Activated naive CD4-positive, alpha-beta T cell treated with anti-CD3 and anti-CD28 coated beads for 36 hours (primary cell): ENCODE measurements around the gene PTPRE. TPM values are rescaled to one million over a fixed set of nuclear protein-coding genes. Genes with fewer than 3 reads are reported as not detected.

Experiments
- CTCF ChIA-PET: fragments of 350-600 bp; sonication (Branson Sonifier 250); formaldehyde crosslinking; loops from one replicate; lab custom pipeline; 2021; ENCODE audit warnings: antibody characterized with exemption; lab: Charles Lee
- DNase-seq: peaks from one replicate; pipeline ENCODE4 v3.0.0-alpha.2; 2020
- H3K27ac Mint-ChIP-seq: one replicate; pipeline ENCODE4 v1.8.0; 2021; ENCODE audit warnings: mild to moderate bottlenecking, mixed read lengths
- H3K27me3 Mint-ChIP-seq: one replicate; pipeline ENCODE4 v1.8.0; 2021; ENCODE audit warnings: low read depth, mixed read lengths
- H3K36me3 Mint-ChIP-seq: one replicate; pipeline ENCODE4 v1.8.0; 2021; ENCODE audit warnings: low read depth, mixed read lengths
- H3K4me1 Mint-ChIP-seq: one replicate; pipeline ENCODE4 v1.8.0; 2021; ENCODE audit warnings: low read depth, mixed read lengths
- H3K4me3 Mint-ChIP-seq: one replicate; pipeline ENCODE4 v1.8.0; 2021; ENCODE audit warnings: mild to moderate bottlenecking, moderate library complexity, mixed read lengths
- H3K9me3 Mint-ChIP-seq: one replicate; pipeline ENCODE4 v1.8.0; 2021; ENCODE audit warnings: mixed read lengths
- intact Hi-C: fragments of 100-400 bp; cut with micrococcal nuclease; formaldehyde crosslinking; loops from one replicate; pipeline ENCODE4 v1.15.1; 2023
- total RNA-seq, 2 experiments: library from RNA; stranded (reverse); gene quantifications; one replicate each; pipeline ENCODE4 v1.2.3, GENCODE V29; 2021

The PTPRE gene
- total RNA-seq, 2 experiments from 2014 or later, result 13.4 to 16.4 TPM

DNA sequence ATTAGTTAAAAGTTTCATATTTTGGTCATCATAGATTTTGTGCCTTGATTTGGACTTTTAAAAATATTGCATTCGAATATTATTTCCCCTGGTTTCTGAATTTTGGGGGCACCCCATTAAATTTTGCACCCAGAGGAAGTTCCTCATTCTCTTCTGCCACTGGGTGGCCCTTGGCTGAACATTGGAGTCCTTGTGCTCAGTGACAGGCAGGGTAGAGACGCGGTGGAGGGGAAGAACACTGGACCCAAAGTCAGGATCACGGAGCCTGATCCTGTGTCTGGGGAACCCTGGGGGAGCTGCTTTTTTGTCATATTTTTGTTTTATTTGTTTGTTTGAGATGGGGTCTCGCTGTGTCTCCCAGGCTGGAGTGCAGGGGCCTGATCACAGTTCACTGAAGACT, 144.6 kb downstream of the PTPRE start:
- peak; percentile 3 for DNase-seq
- peaks cover 34% of the 10 kb centered on the region for H3K36me3 Mint-ChIP-seq
- no peaks in the 10 kb centered on the region for H3K27me3 Mint-ChIP-seq
- H3K9me3 Mint-ChIP-seq, result no peaks in the 10 kb centered on the region
- CTCF ChIA-PET, result interaction anchor here (0.7 to 10.3 kb wide), 6 partner anchors 9 to 40 kb away, joined by 3 to 74 read pairs (median 9); no protein-coding TSS in a partner anchor
- intact Hi-C loops, result no loop called here
- peaks cover 39% of the 10 kb centered on the region for H3K4me1 Mint-ChIP-seq
- H3K4me3 Mint-ChIP-seq, result no peak overlapping the region
- no peak overlapping the region for H3K27ac Mint-ChIP-seq

DNA sequence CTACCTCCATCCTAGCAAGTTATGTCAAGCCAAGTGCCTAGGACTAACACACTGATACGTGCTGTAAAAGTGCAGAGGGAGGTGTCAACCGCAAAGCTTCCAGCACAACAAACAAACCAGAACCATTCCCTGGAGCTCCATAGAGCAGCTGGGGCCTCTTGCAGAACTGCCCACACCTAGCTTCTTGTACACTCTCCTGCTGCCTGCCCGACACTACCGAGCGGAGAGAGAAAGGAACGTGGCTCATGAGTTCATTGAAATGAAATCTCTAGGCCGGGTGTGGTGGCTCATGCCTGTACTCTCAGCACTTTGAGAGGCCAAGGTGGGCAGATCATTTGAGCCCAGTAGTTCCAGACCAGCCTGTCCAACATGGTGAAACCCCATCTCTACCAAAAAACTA, 145.8 kb downstream of the PTPRE start:
- Mint-ChIP-seq H3K27ac (no peak overlapping the region), H3K4me3 (no peak overlapping the region), H3K36me3 (peaks cover 34% of the 10 kb centered on the region), H3K4me1 (peaks cover 35% of the 10 kb centered on the region), H3K9me3 (no peaks in the 10 kb centered on the region), H3K27me3 (no peaks in the 10 kb centered on the region)
- peak; percentile 2 for DNase-seq
- intact Hi-C loops, result no loop called here
- CTCF ChIA-PET, result interaction anchor here (2.3 to 10.3 kb wide), 3 partner anchors 11 to 17 kb away, joined by 12 to 74 read pairs (median 17); no protein-coding TSS in a partner anchor

DNA sequence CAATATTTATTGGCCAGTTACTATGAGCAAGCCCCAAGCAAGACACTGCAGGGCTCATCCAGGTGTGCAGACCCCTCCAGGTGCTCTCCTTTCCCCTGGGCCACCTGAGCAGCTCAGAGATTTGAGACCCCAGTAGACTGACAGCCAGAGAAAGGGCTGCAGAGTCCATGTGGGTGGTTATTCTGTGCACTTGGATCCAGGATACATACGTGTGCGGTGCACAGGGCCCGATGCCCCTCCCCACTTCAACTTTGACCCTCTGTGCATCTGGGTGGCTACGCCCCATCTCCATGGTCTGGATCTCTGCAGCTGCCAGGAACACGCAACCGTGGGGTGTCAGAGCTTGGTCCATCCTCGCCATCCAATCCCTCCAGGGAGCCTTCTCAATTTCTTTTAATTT, 146.5 kb downstream of the PTPRE start:
- no peaks in the 10 kb centered on the region for H3K9me3 Mint-ChIP-seq
- peaks cover 38% of the 10 kb centered on the region for H3K36me3 Mint-ChIP-seq
- no peaks in the 10 kb centered on the region for H3K27me3 Mint-ChIP-seq
- CTCF ChIA-PET, result interaction anchor here (1.6 to 3.6 kb wide), 2 partner anchors 16 to 18 kb away, joined by 5 to 17 read pairs; no protein-coding TSS in a partner anchor
- H3K4me1 Mint-ChIP-seq, result peaks cover 35% of the 10 kb centered on the region
- no peak overlapping the region for H3K4me3 Mint-ChIP-seq
- no peak overlapping the region for H3K27ac Mint-ChIP-seq
- intact Hi-C loops, result no loop called here
- peak; percentile 2 for DNase-seq

DNA sequence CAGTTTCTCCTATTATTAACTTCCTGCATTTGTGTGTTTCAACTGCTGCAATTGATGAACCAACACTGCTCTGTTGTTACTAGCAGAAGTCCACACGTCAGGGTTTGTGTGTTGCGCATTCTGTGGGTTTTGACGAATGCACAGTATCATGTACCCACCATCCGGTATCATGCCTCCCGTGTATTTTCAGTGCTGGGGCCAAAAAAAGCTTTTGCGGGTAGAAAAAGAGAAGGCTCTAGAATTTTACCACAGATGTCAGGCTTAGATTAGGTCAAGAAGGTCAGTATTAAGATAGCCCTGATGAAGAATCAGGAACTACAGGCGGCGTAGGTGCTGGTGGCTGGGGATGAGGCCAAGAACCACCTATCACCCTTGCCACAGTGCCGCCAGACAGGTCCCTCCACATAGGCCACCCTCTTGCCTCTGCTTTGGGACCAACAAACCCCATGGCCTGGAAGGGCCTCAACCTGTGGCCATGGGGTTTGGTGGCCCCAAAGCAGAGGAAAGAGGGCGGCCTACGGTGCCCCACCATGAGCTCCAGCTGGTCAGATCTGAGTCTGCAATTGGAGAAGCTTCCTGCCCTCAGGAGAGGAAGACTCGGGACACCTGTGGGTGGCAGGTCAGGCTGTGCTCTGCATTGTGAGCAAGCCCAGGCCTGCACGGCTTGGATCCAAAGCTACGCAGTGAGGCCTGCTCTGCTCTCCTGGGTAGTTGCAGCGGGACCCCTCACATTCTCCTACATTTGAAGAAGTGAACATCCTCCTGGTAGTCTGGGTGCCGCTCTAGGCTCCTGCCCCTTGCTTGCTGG, 147.5 kb downstream of the PTPRE start:
- intact Hi-C loops, result no loop called here
- Mint-ChIP-seq H3K9me3 (no peaks in the 10 kb centered on the region), H3K4me1 (peaks cover 33% of the 10 kb centered on the region), H3K27ac (no peak overlapping the region), H3K4me3 (no peak overlapping the region), H3K36me3 (peaks cover 34% of the 10 kb centered on the region), H3K27me3 (no peaks in the 10 kb centered on the region)
- DNase-seq, result no peak
- CTCF ChIA-PET, result interaction anchor here (1.6 to 1.7 kb wide), 2 partner anchors 15 to 19 kb away, joined by 5 to 6 read pairs; no protein-coding TSS in a partner anchor

DNA sequence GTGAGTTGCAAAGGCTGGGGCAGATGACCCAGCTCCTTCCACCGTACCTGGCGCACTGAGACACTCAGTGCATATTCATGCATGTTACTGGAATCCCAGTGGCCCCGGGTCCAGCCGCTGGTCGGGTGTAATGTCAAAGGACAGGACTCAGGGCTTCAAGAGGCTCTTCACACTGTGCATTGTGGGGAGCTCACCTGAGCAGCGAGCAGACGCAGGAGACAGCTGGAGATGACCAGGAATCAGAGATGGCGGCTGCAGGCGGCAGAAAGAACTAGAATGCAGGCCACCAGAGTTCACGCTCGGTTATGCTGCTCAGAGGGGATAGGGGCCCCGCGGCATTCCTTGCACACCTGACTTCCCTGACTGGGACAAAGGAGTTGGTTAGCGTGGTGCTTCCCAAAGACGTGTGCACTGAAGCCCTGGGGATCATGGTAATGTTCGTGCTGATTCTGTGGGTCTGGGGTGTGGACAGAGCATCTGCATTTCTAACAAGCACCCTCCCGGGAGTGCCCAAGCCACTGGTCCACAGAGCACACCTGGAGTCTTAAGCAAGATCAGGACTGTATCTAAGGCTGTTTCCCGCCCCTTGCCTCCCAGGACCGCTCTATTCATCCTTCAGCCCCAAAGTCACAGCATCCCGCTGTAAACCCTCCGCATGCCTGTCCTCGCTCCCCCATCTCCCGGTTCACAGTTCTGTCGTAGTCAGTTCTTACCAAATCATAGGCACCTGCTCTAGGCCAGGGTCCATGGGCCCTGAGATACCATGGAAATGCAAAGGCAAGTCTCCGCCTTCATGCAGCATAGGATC, 148.4 kb downstream of the PTPRE start:
- no peak overlapping the region for H3K4me3 Mint-ChIP-seq
- peaks cover 25% of the 10 kb centered on the region for H3K4me1 Mint-ChIP-seq
- intact Hi-C loops, result no loop called here
- H3K36me3 Mint-ChIP-seq, result peaks cover 33% of the 10 kb centered on the region
- H3K9me3 Mint-ChIP-seq, result no peaks in the 10 kb centered on the region
- CTCF ChIA-PET, result interaction anchor here (1.6 to 1.7 kb wide), 2 partner anchors 14 to 20 kb away, joined by 5 to 6 read pairs; no protein-coding TSS in a partner anchor
- H3K27me3 Mint-ChIP-seq, result no peaks in the 10 kb centered on the region
- no peak for DNase-seq
- peak overlapping the region; percentile 3 for H3K27ac Mint-ChIP-seq

DNA sequence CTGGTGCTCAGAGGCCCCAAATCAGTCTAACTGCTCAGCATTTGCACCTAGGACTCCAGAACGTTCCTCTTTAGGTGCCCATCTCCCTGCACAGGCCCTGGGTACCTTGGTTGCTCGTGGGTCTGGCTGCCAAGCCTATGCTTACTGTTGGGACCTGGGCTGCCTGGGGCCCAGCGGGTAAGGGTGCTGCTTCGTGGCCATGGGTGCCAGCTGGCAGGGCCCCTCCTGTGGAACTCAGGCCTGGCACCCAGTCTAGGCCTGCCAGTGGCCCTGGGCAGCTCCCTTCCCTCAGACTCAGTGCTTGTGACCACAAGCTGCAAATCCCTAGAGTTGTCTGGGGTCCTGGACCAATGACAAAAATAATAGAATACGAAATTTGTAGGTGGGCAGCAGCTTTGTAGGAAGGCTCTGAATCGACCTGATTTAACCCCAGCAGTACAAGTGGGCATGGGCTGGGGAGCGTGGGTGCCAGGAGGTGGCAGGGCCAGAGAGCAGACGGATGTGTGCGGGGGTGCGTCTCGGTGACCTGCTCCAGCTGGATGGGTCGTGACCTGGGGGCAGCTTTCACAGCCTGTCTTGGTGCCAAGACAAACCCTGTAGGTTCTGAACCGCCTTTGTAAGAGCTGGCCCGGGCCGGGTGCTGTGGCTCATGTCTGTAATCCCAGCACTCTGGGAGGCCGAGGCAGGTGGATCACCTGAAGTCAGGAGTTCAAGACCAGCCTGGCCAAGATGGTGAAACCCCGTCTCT, 149.6 kb downstream of the PTPRE start:
- Mint-ChIP-seq H3K4me1 (peaks cover 14% of the 10 kb centered on the region), H3K27ac (no peak overlapping the region), H3K9me3 (no peaks in the 10 kb centered on the region), H3K27me3 (no peaks in the 10 kb centered on the region), H3K36me3 (peaks cover 38% of the 10 kb centered on the region), H3K4me3 (no peak overlapping the region)
- no peak for DNase-seq
- CTCF ChIA-PET, result interaction anchor here (1.1 kb wide), 1 partner anchor 21 kb away, joined by 5 read pairs; no protein-coding TSS in a partner anchor
- intact Hi-C loops, result no loop called here

DNA sequence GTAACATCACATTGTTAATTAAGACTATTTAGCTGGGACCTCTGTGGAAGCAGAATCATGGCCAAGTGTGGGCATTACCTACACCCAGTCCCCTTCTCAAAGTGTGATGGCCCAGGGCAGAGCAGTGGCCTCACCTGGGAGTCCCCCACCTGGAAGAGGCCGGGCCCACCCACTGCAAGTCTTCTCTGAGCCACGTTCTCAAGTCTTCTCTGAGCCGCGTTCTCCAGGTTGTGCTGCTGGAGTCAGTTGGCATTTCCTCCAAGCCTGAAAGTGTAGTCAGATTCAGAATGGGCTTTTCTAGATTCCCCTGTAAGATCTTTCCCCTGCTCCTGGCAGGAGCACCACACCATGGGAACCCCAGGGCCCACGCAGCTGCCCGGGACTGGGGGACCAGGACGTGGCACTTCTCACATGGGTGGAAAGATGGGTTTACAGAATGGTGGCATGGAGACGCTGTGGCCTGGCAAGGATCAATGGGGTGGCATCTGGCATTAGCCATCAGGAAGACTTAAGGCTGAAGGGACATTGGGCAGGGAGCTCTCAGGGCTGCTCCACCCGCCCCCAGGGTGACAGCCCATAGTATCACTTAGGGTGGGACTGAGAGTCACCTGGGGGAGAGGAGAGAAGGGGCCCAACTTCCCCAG, 151.3 kb downstream of the PTPRE start:
- no peak overlapping the region for H3K4me3 Mint-ChIP-seq
- no peak for DNase-seq
- intact Hi-C loops, result no loop called here
- H3K9me3 Mint-ChIP-seq, result no peaks in the 10 kb centered on the region
- H3K4me1 Mint-ChIP-seq, result peaks cover 24% of the 10 kb centered on the region
- no peak overlapping the region for H3K27ac Mint-ChIP-seq
- H3K36me3 Mint-ChIP-seq, result peaks cover 37% of the 10 kb centered on the region
- CTCF ChIA-PET, result interaction anchor here (0.7 to 2.6 kb wide), 4 partner anchors 11 to 23 kb away, joined by 3 to 12 read pairs (median 4); no protein-coding TSS in a partner anchor
- no peaks in the 10 kb centered on the region for H3K27me3 Mint-ChIP-seq

DNA sequence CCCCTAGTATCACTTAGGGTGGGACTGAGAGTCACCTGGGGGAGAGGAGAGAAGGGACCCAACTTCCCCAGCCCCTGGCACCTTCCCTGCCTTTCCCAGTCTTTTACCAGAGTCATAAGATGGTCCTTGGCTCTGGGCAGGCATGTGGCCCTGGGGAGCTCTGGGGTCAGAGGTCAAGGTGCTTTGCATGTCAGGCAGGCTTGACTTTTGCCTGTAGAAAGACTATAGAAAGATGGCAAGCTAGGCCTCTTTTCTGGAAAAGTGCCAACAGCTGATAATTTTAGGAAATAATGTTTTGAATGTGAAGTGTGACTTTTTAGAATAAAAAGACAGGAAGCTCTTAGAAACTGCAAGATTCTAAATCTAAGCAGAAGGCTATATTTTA, 151.8 kb downstream of the PTPRE start:
- peaks cover 29% of the 10 kb centered on the region for H3K4me1 Mint-ChIP-seq
- peaks cover 42% of the 10 kb centered on the region for H3K36me3 Mint-ChIP-seq
- CTCF ChIA-PET, result interaction anchor here (0.7 to 2.6 kb wide), 4 partner anchors 10 to 24 kb away, joined by 3 to 12 read pairs (median 4); no protein-coding TSS in a partner anchor
- no peak overlapping the region for H3K27ac Mint-ChIP-seq
- intact Hi-C loops, result no loop called here
- H3K9me3 Mint-ChIP-seq, result no peaks in the 10 kb centered on the region
- DNase-seq, result no peak
- H3K27me3 Mint-ChIP-seq, result no peaks in the 10 kb centered on the region
- H3K4me3 Mint-ChIP-seq, result no peak overlapping the region

DNA sequence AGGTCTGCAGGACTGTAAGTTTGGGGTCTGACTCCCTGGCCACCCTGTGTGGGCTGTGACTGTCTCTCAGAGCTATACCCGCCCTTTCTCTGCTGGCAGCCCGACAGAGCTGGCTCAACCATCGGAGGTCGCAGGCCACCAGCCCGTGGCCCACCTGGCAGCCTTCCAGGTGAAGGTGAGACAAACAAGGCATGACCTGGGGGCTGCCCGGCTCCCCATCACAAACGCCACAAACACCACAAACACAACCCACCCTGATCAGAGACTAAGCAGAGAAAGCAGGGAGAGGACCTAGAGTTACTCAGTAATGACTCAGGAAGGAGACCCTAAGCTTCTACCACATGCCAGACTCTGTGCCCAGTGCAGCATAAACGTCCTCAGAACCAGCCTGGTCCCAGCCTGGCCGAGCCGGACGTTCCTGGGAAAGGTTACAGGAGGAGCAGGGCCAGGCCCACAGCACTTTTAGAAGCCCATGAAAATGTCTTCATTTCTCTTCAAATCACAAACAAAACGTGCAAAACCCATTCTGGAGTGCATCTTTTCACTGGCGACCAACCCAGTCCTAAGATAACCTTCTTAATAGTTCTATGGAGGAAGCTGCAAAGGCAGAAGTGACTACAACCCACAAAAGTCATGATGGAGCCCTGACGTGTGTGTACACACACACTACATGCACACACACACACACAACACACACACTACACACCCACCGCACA, 152.5 kb downstream of the PTPRE start:
- no peak overlapping the region for H3K4me3 Mint-ChIP-seq
- intact Hi-C loops, result no loop called here
- H3K4me1 Mint-ChIP-seq, result peaks cover 36% of the 10 kb centered on the region
- no peaks in the 10 kb centered on the region for H3K9me3 Mint-ChIP-seq
- DNase-seq, result no peak
- H3K36me3 Mint-ChIP-seq, result peaks cover 43% of the 10 kb centered on the region
- H3K27ac Mint-ChIP-seq, result no peak overlapping the region
- no peaks in the 10 kb centered on the region for H3K27me3 Mint-ChIP-seq
- CTCF ChIA-PET, result interaction anchor here (0.7 to 16.7 kb wide), 5 partner anchors 10 to 25 kb away, joined by 3 to 281 read pairs (median 4); no protein-coding TSS in a partner anchor

DNA sequence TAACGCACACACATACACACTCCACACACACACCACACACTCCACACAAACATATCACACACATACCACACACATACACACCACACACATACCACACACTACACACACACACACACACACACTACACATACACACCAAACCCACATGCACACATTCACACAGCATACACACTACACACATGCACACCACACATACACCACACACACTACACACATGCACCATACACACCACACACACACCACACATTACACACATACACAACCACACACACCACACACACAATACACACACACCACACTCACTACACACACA, 153.0 kb downstream of the PTPRE start:
- H3K4me3 Mint-ChIP-seq, result no peak overlapping the region
- H3K9me3 Mint-ChIP-seq, result no peaks in the 10 kb centered on the region
- peaks cover 46% of the 10 kb centered on the region for H3K36me3 Mint-ChIP-seq
- DNase-seq, result no peak
- no peaks in the 10 kb centered on the region for H3K27me3 Mint-ChIP-seq
- H3K27ac Mint-ChIP-seq, result peak overlapping the region; percentile 6
- intact Hi-C loops, result loop anchor here (5.0 kb wide), 1 partner anchor 152 kb away; no protein-coding TSS in a partner anchor
- peaks cover 41% of the 10 kb centered on the region for H3K4me1 Mint-ChIP-seq
- CTCF ChIA-PET, result interaction anchor here (1.9 to 16.7 kb wide), 3 partner anchors 9 to 25 kb away, joined by 6 to 281 read pairs (median 12); no protein-coding TSS in a partner anchor
